Breast epithelium (tissue), 3 donors: ENCODE results near the gene SCN5A.

Source experiments
- POLR2A ChIP-seq: fragments of 450-650 bp; IDR thresholded peaks from one replicate; pipeline ENCODE4 v1.6.1; 2016; ENCODE audit warnings: antibody characterized with exemption, mild to moderate bottlenecking, moderate library complexity
- TF ChIP-seq, protein P1 (sequence below), 3 donors: fragments of 450-650 bp; IDR thresholded peaks; one replicate each; pipeline ENCODE4 v1.5.1; 2016 to 2017; ENCODE audit warnings: antibody characterized with exemption in 3 of 3, mild to moderate bottlenecking in 3 of 3, moderate library complexity in 3 of 3

DNA sequence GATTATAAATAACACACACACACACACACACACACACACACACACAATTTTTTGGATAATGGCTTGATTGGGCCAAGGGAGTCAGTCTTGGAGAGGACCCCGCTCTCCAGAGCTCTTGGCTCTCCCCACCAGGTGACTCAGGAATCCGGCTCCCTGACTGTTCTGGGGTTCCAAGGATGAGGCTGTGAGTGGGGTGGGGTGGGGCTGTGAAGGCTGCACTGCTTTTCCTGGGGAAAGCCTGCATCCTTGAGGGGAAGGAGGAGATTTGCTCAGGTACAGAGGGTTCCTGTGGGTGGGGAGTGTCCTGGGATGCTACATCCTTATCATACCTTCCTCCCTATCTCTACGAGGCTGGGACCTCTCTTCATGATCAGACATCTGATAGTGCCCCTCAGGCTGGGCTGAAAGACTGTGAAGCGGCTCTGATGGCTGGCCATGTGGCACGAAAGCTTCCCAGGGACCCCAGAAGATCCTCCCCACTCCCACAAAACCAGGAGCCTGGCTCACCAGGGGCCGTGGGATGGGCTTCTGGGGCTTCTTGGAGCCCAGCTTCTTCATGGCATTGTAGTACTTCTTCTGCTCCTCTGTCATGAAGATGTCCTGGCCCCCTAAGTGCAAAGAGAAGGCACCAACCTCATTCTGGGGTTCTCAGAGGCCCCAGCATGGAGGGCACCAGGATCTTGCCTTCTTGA is 94.2 kb downstream of the SCN5A start:
- TF ChIP-seq, protein P1, sequence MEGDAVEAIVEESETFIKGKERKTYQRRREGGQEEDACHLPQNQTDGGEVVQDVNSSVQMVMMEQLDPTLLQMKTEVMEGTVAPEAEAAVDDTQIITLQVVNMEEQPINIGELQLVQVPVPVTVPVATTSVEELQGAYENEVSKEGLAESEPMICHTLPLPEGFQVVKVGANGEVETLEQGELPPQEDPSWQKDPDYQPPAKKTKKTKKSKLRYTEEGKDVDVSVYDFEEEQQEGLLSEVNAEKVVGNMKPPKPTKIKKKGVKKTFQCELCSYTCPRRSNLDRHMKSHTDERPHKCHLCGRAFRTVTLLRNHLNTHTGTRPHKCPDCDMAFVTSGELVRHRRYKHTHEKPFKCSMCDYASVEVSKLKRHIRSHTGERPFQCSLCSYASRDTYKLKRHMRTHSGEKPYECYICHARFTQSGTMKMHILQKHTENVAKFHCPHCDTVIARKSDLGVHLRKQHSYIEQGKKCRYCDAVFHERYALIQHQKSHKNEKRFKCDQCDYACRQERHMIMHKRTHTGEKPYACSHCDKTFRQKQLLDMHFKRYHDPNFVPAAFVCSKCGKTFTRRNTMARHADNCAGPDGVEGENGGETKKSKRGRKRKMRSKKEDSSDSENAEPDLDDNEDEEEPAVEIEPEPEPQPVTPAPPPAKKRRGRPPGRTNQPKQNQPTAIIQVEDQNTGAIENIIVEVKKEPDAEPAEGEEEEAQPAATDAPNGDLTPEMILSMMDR (IDR thresholded peaks at IDR 0.05): no peak
- TF ChIP-seq POLR2A: no peak
